Kidney epithelial cell (primary cell): ENCODE measurements around the gene HHAT. TPM values are rescaled to one million over a fixed set of nuclear protein-coding genes. Genes with fewer than 3 reads are reported as not detected.

Experiments
- DNase-seq: peaks from one replicate; pipeline ENCODE4 v3.0.0-alpha.2; 2010; ENCODE audit warnings: low read depth
- H3K27me3 ChIP-seq: 2 replicates; pipeline ENCODE4 v1.6.0; 2011; ENCODE audit warnings: low read length; ENCODE audit not compliant: control insufficient read depth, insufficient read depth
- H3K36me3 ChIP-seq: 2 replicates; pipeline ENCODE4 v1.5.1; 2011; ENCODE audit warnings: low read length; ENCODE audit not compliant: control insufficient read depth, insufficient read depth
- H3K4me3 ChIP-seq: 2 replicates; pipeline ENCODE4 v1.5.1; 2011; ENCODE audit warnings: low read depth, mild to moderate bottlenecking, control low read depth, low read length
- total RNA-seq: library from RNA; depleted of rRNA; stranded (reverse); fragments of >200 nt; gene quantifications from 2 replicates; pipeline ENCODE4 v1.2.3, GENCODE V29; 2015
- TF ChIP-seq, protein P1 (sequence below): IDR thresholded peaks from 2 replicates; pipeline ENCODE4 v1.5.1; 2011; ENCODE audit warnings: mild to moderate bottlenecking, moderate library complexity, low read length, control low read depth, inconsistent platforms; ENCODE audit not compliant: insufficient read depth, poor library complexity, severe bottlenecking

HHAT gene
- total RNA-seq, 1 donor from 2014 or later = 15.0 TPM

DNA sequence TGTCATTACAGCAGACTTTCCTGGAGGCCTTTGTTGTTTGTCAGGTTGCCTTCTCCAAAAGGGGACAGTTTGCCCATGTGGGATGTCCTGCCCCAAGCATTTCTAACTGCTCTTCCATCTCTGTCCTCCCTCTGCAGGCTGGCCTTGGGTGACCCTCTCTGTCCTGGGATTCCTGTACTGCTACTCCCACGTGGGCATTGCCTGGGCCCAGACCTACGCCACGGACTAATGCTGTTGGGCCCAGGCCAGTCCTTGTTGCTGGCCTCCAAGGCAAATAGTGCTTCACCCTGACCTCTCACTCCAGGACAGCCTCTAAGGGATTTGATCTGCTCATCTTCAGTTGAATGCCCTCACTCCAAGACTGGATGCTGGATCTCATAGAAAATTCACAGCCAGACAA is 345.4 kb downstream of the HHAT start:
- no peaks in the 10 kb centered on the region for H3K27me3 ChIP-seq
- TF ChIP-seq, protein P1, sequence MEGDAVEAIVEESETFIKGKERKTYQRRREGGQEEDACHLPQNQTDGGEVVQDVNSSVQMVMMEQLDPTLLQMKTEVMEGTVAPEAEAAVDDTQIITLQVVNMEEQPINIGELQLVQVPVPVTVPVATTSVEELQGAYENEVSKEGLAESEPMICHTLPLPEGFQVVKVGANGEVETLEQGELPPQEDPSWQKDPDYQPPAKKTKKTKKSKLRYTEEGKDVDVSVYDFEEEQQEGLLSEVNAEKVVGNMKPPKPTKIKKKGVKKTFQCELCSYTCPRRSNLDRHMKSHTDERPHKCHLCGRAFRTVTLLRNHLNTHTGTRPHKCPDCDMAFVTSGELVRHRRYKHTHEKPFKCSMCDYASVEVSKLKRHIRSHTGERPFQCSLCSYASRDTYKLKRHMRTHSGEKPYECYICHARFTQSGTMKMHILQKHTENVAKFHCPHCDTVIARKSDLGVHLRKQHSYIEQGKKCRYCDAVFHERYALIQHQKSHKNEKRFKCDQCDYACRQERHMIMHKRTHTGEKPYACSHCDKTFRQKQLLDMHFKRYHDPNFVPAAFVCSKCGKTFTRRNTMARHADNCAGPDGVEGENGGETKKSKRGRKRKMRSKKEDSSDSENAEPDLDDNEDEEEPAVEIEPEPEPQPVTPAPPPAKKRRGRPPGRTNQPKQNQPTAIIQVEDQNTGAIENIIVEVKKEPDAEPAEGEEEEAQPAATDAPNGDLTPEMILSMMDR = no peak
- no peak overlapping the region for H3K4me3 ChIP-seq
- H3K36me3 ChIP-seq = no peaks in the 10 kb centered on the region
- no peak for DNase-seq

DNA sequence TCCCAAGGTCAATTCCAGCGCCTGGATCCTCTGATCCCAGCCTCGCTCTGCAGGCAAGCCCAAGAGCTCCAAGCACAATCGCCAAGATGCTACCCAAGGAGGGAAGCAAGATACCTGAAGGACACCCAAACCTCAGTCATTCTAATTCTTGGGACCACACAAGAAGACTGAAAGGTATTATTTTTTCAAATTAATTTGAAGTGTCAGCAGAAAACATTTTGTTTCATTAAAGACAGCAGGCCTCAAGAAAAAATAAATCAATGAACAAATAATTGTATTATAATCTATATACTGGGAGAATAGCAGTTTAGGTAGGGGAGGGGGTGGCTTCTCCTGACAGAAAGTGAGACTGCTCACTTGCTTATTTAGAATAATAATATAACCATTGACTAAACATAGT is 347.8 kb downstream of the HHAT start:
- Histone ChIP-seq H3K27me3 (no peaks in the 10 kb centered on the region), H3K36me3 (no peaks in the 10 kb centered on the region), H3K4me3 (no peak overlapping the region)
- no peak for DNase-seq
- TF ChIP-seq, protein P1 = no peak

DNA sequence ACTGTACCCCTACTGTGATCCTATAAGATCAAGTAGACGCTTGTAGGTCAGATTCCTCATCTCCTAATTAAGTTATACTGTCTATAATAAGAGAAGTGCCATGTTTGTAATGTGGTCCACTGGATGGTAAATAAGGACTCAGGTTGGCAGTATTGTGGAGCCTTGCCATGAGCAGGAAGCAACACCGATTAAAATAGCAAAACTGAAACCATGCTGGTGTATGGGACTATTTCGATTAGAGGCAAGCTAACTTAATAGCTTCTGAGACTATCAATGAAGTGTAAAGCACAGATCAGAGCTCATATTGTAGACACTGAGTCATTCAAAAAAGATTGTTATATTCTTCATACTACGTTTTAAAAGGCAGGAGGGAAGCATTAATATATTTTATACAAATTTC is 348.8 kb downstream of the HHAT start:
- no peak overlapping the region for H3K4me3 ChIP-seq
- TF ChIP-seq, protein P1 = no peak
- H3K36me3 ChIP-seq = no peaks in the 10 kb centered on the region
- no peaks in the 10 kb centered on the region for H3K27me3 ChIP-seq
- no peak for DNase-seq

GRCh38 chr1:210678306-210678705 is 349.6 kb downstream of the HHAT start:
- Histone ChIP-seq H3K27me3 (no peaks in the 10 kb centered on the region), H3K4me3 (no peak overlapping the region), H3K36me3 (no peaks in the 10 kb centered on the region)
- TF ChIP-seq, protein P1 = no peak
- no peak for DNase-seq

DNA sequence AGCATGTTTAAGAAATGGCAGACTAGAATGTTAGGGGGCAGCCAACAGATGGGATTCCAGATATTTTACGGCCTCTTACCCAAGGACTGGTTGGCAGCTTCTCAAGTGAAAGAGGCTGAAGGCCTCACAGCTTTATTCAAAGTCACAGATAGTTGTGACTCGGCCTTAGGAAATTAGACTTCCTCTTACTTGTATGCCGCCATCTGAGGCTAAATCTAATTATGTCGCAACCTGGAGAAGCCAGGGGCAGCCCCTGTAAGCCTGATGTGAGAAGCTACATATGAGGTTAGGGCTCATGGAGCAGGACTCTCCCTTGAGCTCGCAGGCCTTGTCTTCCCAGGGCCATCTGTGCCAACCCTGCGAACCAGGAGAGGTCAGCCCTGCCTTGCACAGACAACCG is 352.5 kb downstream of the HHAT start:
- no peak for DNase-seq
- no peak overlapping the region for H3K4me3 ChIP-seq
- no peaks in the 10 kb centered on the region for H3K27me3 ChIP-seq
- TF ChIP-seq, protein P1 = no peak
- no peaks in the 10 kb centered on the region for H3K36me3 ChIP-seq

DNA sequence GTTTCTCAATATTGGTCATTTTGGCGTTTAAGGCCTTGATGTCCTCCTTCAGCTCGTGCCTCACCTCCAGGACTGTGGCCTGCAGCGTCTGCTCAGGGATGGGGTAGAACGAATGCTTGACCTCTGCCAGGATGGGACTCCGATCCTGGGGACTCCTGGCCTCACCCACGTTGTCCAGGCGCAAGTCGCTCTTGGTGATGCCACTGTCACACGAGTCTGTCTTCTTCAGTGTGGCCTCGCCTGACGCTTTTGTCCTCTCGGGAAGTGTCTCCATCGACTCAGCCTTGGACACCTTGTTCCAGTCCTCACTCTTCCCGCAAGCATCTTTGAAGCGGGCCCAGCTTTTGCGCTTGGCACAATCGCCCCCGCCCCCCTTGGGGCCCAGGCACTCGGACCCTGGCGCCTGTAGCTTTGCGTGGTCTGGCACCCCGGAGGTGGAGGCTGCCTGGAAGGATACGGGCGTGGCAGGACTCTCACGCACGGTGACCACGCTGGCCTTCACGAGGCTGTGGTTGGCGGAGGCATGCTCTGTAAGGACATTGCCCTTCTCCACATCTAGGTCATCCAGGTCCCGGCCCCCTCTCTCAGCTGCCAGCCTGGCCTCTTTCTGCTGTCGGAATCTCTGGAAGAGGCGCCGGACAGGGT is 354.8 kb downstream of the HHAT start:
- H3K4me3 ChIP-seq = no peak overlapping the region
- TF ChIP-seq, protein P1 = no peak
- DNase-seq = no peak

More for the DNA sequence above, 354.8 kb downstream of the HHAT start:
- Histone ChIP-seq H3K27me3 (no peaks in the 10 kb centered on the region), H3K36me3 (no peaks in the 10 kb centered on the region)
